H4 (cell line): ENCODE data around the gene PTHLH. TPM values are rescaled to one million over a fixed set of nuclear protein-coding genes. Genes with fewer than 3 reads are reported as not detected.

Experiments used
- DNase-seq: peaks from one replicate; pipeline ENCODE4 v3.0.0-alpha.2; 2015; ENCODE audit warnings: low spot score
- total RNA-seq: library from RNA; depleted of rRNA; stranded (reverse); fragments of >200 nt; shearing (Covaris generic); gene quantifications from 2 replicates; pipeline ENCODE4 v1.2.3, GENCODE V29; 2014; rRNA removed

The PTHLH gene
- total RNA-seq, 1 experiment from 2014 or later: 1.1 TPM

- no peak for DNase-seq
Observed at GRCh38 chr12:27937768-27938167, 34.8 kb downstream of the PTHLH start.

DNA sequence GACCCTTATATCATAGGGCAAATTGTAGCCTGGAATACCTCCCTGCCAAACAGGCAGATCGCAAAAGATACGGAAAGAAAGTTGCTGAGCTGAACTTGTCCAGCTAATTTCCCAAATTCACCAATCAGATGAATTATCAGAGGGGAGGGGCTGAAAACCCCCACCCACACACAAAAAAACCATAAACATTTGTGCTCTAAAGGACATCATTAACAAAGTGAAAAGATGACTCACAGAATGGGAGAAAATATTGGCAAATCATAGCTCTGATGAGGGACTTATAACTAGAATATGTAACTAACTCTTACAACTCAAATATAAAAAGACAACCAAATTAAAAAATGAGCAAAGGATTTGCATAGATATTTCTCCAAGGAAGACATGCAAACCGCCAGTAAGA, 36.3 kb downstream of the PTHLH start:
- no peak for DNase-seq

DNA sequence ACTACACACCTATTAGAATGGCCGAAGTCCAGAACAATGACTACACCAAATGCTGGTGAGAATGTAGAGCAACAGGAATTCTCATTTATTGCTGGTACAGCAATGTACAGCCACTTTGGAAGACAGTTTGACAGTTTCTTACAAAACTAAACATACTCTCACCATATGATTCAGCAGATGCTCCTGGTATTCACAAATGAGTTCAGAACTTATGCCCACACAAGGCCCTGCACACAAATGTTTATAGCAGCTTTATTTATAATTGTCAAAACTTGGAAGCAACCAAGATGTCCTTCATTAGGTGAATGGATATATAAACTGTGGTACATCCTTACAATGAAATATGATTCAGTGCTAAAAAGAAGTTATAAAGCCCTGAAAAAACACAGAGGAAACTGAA, 38.3 kb downstream of the PTHLH start:
- DNase-seq: no peak

DNA sequence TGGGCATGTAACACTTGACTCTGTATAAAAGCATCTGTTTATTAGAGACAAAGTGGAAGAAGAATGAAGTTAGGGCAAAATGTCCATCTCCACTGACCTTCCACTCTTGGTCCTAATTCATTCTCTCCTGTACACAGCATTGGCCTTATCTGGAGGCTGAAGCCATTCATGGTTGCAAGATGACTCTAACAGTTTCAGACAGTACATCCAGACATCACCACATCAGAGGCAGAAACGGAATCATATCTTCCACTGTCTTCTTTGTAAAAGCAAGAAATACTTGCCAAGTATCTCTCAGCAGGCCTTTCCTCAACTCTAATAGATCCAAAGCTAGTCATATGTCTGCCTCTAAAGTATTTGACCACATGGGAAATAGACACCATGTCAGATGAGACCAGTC, 41.1 kb downstream of the PTHLH start:
- DNase-seq: no peak

DNA sequence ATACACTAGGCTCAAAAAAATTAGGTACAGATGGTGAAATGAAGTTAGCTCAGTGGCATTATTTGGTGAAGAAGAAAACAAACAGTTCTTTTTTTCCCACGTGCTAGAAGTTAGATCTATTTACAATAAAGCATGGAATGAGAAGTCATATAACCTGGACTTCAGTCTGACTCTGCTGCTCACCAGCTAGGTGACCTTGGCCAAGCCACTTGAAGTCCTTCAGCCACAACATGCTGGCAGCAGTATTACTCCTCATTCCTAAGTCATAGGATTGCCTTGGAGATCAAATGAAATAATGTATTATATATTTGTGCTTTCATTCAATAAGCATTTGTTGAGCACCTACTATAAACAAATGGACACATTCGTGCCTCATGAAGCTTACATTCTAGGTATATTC, 45.2 kb downstream of the PTHLH start:
- no peak for DNase-seq

GRCh38 chr12:27924350-27925135, 48.0 kb downstream of the PTHLH start:
- DNase-seq: no peak

- peak; percentile 16 for DNase-seq
Observed at GRCh38 chr12:27922531-27923139, 49.9 kb downstream of the PTHLH start.

DNA sequence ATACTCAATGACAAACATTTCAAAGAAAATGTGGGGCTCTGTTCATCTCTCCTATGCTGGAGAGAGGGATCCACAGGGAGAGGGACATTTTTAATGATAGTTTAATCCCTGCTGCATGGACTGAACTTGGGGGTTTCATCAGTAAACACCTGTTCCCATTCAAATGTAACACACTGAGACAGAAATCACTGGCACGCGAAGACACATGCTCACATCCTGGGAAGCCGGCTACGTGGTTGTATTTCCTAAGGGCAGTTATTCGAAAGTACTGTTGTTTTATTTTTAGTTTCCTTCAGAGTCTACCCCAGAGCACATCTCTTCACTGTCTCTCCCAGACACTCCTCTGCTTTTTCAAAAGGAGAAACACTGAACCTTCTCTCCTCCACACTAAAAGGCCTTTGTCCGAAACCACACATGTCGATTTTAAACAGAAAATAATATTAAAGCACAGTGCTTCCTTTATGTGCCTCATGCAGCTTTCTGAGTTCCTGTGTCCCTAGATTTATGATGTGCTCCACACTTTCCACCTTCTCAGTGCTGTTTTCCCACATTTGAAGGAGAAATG, 52.8 kb downstream of the PTHLH start:
- no peak for DNase-seq

DNA sequence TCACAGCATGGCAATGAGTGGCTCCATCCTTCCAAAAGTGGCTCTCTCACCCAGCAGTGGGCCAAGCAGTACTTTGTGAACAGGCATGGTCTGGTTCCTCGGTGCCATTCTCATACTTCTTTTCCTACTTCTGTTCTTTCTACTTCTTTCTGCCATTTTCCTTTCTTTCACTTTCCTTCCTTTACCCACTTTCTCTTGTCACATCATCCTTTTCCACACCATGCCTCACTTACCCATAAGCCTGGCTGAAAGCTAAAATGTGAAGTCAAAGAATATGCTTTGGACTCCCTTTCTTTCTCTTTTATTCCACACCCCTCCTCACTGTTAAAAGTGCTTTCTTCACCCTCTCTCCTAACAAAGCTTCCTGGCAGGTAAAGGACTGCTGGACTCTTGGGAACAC, 57.0 kb downstream of the PTHLH start:
- no peak for DNase-seq

GRCh38 chr12:27915021-27915420, 57.5 kb downstream of the PTHLH start:
- DNase-seq: no peak

GRCh38 chr12:27913999-27914614, 58.4 kb downstream of the PTHLH start:
- DNase-seq: no peak

DNA sequence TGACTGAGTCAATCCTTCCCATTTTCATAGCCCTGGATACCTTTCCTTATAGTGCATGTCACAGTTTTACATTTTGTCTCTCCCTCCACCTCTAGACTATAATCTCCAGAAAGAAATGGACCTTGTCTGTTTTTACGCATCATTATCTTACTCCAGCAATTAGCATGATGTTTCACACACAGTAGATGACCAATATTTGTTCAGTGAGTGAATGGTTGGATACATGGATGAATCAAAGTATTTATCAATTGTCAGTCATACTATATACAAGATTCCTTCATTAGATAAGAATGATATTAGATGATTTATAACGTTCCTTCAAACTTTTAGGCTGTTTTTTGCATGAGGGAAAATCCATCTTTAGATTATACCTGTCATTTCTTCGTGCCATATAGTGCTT, 61.1 kb downstream of the PTHLH start:
- DNase-seq: no peak

Other genes starting within 250 kb of the PTHLH start
- gene KLHL42, start 192.5 kb downstream of the PTHLH start, total RNA-seq: 5.0 and 7.4 TPM in 2 replicates
- gene MANSC4, start 192.5 kb downstream of the PTHLH start, total RNA-seq: not detected in 2 replicates
- gene CCDC91, start 217.7 kb upstream of the PTHLH start, total RNA-seq: 11.9 and 13.7 TPM in 2 replicates